HEK293T (cell line): Measurements from ENCODE around the gene GBGT1.
A peak's percentile ranks its signal among the peaks of the same experiment; 100 is the strongest.

Source experiments
- CTCF ChIA-PET: fragments of 350-600 bp; formaldehyde crosslinking; extraction: SDS; loops from one replicate; lab custom pipeline; 2021; ENCODE audit warnings: antibody characterized with exemption, inconsistent platforms; lab: Yijun Ruan, JAX
- POLR2A ChIA-PET: fragments of 350-600 bp; formaldehyde crosslinking; extraction: SDS; loops from one replicate; lab custom pipeline; 2020; ENCODE audit warnings: antibody characterized with exemption, inconsistent platforms; lab: Yijun Ruan, JAX
- DNase-seq: peaks from one replicate; pipeline ENCODE4 v3.0.0; 2012; ENCODE audit warnings: mixed read lengths; ENCODE audit errors: extremely low spot score
- ARNT ChIP-seq: fragments of 450-650 bp; IDR thresholded peaks from 2 replicates; pipeline ENCODE4 v1.6.1; 2017; ENCODE audit warnings: mild to moderate bottlenecking
- BHLHE40 ChIP-seq: fragments of 450-650 bp; IDR thresholded peaks from 2 replicates; pipeline ENCODE4 v1.6.1; 2016; ENCODE audit warnings: mild to moderate bottlenecking, moderate library complexity, borderline replicate concordance
- CTBP1 ChIP-seq: fragments of 450-650 bp; IDR thresholded peaks from 2 replicates; pipeline ENCODE4 v1.6.1; 2016; ENCODE audit warnings: borderline replicate concordance
- ELF4 ChIP-seq: fragments of 450-650 bp; IDR thresholded peaks from 2 replicates; pipeline ENCODE4 v1.6.1; 2017; ENCODE audit warnings: antibody characterized with exemption
- FOXA1 ChIP-seq: fragments of 450-650 bp; IDR thresholded peaks from 2 replicates; pipeline ENCODE4 v1.6.1; 2016; ENCODE audit warnings: mild to moderate bottlenecking
- FOXK2 ChIP-seq: fragments of 450-650 bp; IDR thresholded peaks from 2 replicates; pipeline ENCODE4 v1.6.1; 2016; ENCODE audit warnings: mild to moderate bottlenecking
- FOXM1 ChIP-seq: fragments of 450-650 bp; IDR thresholded peaks from 2 replicates; pipeline ENCODE4 v1.6.1; 2017; ENCODE audit warnings: mild to moderate bottlenecking, borderline replicate concordance
- HDGF ChIP-seq: fragments of 450-650 bp; IDR thresholded peaks from 2 replicates; pipeline ENCODE4 v1.6.1; 2017; ENCODE audit warnings: antibody characterized with exemption, borderline replicate concordance
- L3MBTL2 ChIP-seq: fragments of 450-650 bp; conservative IDR thresholded peaks from 2 replicates; pipeline ENCODE4 v1.6.1; 2016; ENCODE audit warnings: mild to moderate bottlenecking
- LEF1 ChIP-seq: fragments of 450-650 bp; IDR thresholded peaks from 2 replicates; pipeline ENCODE4 v1.6.1; 2017; ENCODE audit warnings: mild to moderate bottlenecking, borderline replicate concordance
- NFRKB ChIP-seq: fragments of 450-650 bp; IDR thresholded peaks from 2 replicates; pipeline ENCODE4 v1.6.1; 2016; ENCODE audit warnings: mild to moderate bottlenecking, moderate library complexity
- PKNOX1 ChIP-seq: fragments of 450-650 bp; IDR thresholded peaks from 2 replicates; pipeline ENCODE4 v1.6.1; 2016
- SP1 ChIP-seq: fragments of 450-650 bp; IDR thresholded peaks from 2 replicates; pipeline ENCODE4 v1.6.1; 2017
- SUZ12 ChIP-seq: fragments of 450-650 bp; IDR thresholded peaks from 2 replicates; pipeline ENCODE4 v1.6.1; 2016; ENCODE audit warnings: mild to moderate bottlenecking
- TARDBP ChIP-seq: fragments of 450-650 bp; IDR thresholded peaks from 2 replicates; pipeline ENCODE4 v1.6.1; 2016
- ZNF384 ChIP-seq: fragments of 450-650 bp; IDR thresholded peaks from 2 replicates; pipeline ENCODE4 v1.6.1; 2016

GBGT1 gene

GRCh38 chr9:133116346-133117231 lies 47.1 kb downstream of the GBGT1 start:
- ChIA-PET CTCF (interaction anchor here (1.3 kb wide), 1 partner anchor 28 kb away, joined by 5 read pairs; no protein-coding TSS in a partner anchor), POLR2A (interaction anchor here (0.6 kb wide), 1 partner anchor 33 kb away, joined by 3 read pairs; no protein-coding TSS in a partner anchor)
- no peak for DNase-seq
- TF ChIP-seq FOXA1 (no peak), ARNT (no peak), FOXM1 (no peak), ZNF384 (no peak)

GRCh38 chr9:133115604-133116345 lies 47.9 kb downstream of the GBGT1 start:
- CTCF ChIA-PET = interaction anchor here (1.5 kb wide), 1 partner anchor 28 kb away, joined by 4 read pairs; no protein-coding TSS in a partner anchor
- TF ChIP-seq PKNOX1 = no peak
- no peak for TF ChIP-seq SUZ12
- no peak for TF ChIP-seq ELF4
- TF ChIP-seq CTBP1 = no peak
- TF ChIP-seq NFRKB = no peak
- TF ChIP-seq FOXK2 = no peak
- no peak for TF ChIP-seq FOXM1
- no peak for TF ChIP-seq ARNT
- TF ChIP-seq LEF1 = no peak
- no peak for TF ChIP-seq BHLHE40
- TF ChIP-seq SP1 = no peak
- TF ChIP-seq TARDBP = no peak
- TF ChIP-seq L3MBTL2 = no peak
- no peak for TF ChIP-seq HDGF
- no peak for TF ChIP-seq ZNF384
- no peak for TF ChIP-seq FOXA1
- POLR2A ChIA-PET = interaction anchor here (0.6 kb wide), 1 partner anchor 34 kb away, joined by 3 read pairs; no protein-coding TSS in a partner anchor

GRCh38 chr9:133114886-133115603 lies 48.7 kb downstream of the GBGT1 start:
- DNase-seq = no peak
- TF ChIP-seq NFRKB = no peak
- TF ChIP-seq PKNOX1 = peak; percentile 66
- ChIA-PET CTCF (interaction anchor here (0.9 to 1.5 kb wide), 2 partner anchors 29 to 44 kb away, joined by 3 to 4 read pairs; no protein-coding TSS in a partner anchor), POLR2A (interaction anchor here (1.1 kb wide), 2 partner anchors 85 to 233 kb away, joined by 3 to 5 read pairs; partner anchors contain the start of genes MED22 and RPL7A)

More at GRCh38 chr9:133115604-133116345, 47.9 kb downstream of the GBGT1 start:
- DNase-seq = no peak

GRCh38 chr9:133113949-133114885 lies 49.5 kb downstream of the GBGT1 start:
- DNase-seq = no peak
- CTCF ChIA-PET = interaction anchor here (0.9 to 1.5 kb wide), 2 partner anchors 30 to 44 kb away, joined by 3 to 4 read pairs; no protein-coding TSS in a partner anchor
- no peak for TF ChIP-seq L3MBTL2
- TF ChIP-seq FOXM1 = no peak
- TF ChIP-seq SUZ12 = no peak
- TF ChIP-seq CTBP1 = no peak
- TF ChIP-seq NFRKB = no peak
- TF ChIP-seq FOXA1 = no peak
- TF ChIP-seq ARNT = no peak
- no peak for TF ChIP-seq SP1
- TF ChIP-seq HDGF = no peak
- TF ChIP-seq FOXK2 = no peak
- TF ChIP-seq ZNF384 = no peak
- no peak for TF ChIP-seq LEF1
- POLR2A ChIA-PET = interaction anchor here (1.1 kb wide), 2 partner anchors 84 to 234 kb away, joined by 3 to 5 read pairs; partner anchors contain the start of genes MED22 and RPL7A

- ChIA-PET POLR2A (no interaction called here), CTCF (no interaction called here)
- TF ChIP-seq NFRKB = no peak
- TF ChIP-seq SP1 = no peak
- no peak for TF ChIP-seq ARNT
- DNase-seq = no peak
Measured at GRCh38 chr9:133113163-133113948, 50.4 kb downstream of the GBGT1 start.
